DOHH2 (cell line): ENCODE measurements around the gene UBE2S.

Experiments used
- H3F3A ChIP-seq: fragments of 200-600 bp; sonication (generic), shearing (Covaris generic); 2 replicates; pipeline ENCODE4 v1.6.0; 2016; ENCODE audit warnings: antibody characterized with exemption, mild to moderate bottlenecking; ENCODE audit not compliant: control insufficient read depth, insufficient read depth
- H3K27ac ChIP-seq: fragments of 200-600 bp; sonication (generic); 2 replicates; pipeline ENCODE4 v1.5.1; 2014; ENCODE audit warnings: low read depth, mild to moderate bottlenecking, low read length, moderate library complexity
- H3K27me3 ChIP-seq: fragments of 200-600 bp; sonication (generic); 2 replicates; pipeline ENCODE4 v1.6.1; 2014; ENCODE audit warnings: mild to moderate bottlenecking, low read length, mixed read lengths; ENCODE audit not compliant: control insufficient read depth
- H3K36me3 ChIP-seq: fragments of 200-600 bp; sonication (generic); 2 replicates; pipeline ENCODE4 v1.6.1; 2014; ENCODE audit warnings: mild to moderate bottlenecking, low read length, moderate library complexity, mixed read lengths; ENCODE audit not compliant: control insufficient read depth
- H3K4me1 ChIP-seq: fragments of 200-600 bp; sonication (generic); 2 replicates; pipeline ENCODE4 v1.6.1; 2014; ENCODE audit warnings: mild to moderate bottlenecking, low read length, mixed read lengths; ENCODE audit not compliant: control insufficient read depth
- H3K4me2 ChIP-seq: fragments of 200-600 bp; sonication (generic); 2 replicates; pipeline ENCODE4 v1.6.0; 2014; ENCODE audit warnings: mild to moderate bottlenecking, low read length, moderate library complexity
- H3K4me3 ChIP-seq: fragments of 200-600 bp; sonication (generic); 2 replicates; pipeline ENCODE4 v1.5.1; 2014; ENCODE audit warnings: mild to moderate bottlenecking, low read length, mixed read lengths
- H3K79me2 ChIP-seq: fragments of 200-600 bp; sonication (generic); 2 replicates; pipeline ENCODE4 v1.6.1; 2014; ENCODE audit warnings: mild to moderate bottlenecking, low read length, mixed read lengths; ENCODE audit not compliant: control insufficient read depth
- H3K9me2 ChIP-seq: fragments of 200-600 bp; sonication (generic); replicated peaks from 2 replicates; pipeline ENCODE4 v1.6.1; 2014; ENCODE audit warnings: mild to moderate bottlenecking, low read length, mixed read lengths; ENCODE audit not compliant: control insufficient read depth
- H3K9me3 ChIP-seq: fragments of 200-600 bp; sonication (generic); 2 replicates; pipeline ENCODE4 v1.6.1; 2014; ENCODE audit warnings: antibody characterized with exemption, low read length, mixed read lengths; ENCODE audit not compliant: control insufficient read depth, insufficient read depth
- H4K20me1 ChIP-seq: fragments of 200-600 bp; sonication (generic); 2 replicates; pipeline ENCODE4 v1.6.0; 2014; ENCODE audit warnings: low read depth, mild to moderate bottlenecking, antibody characterized with exemption, low read length, moderate library complexity; ENCODE audit not compliant: control insufficient read depth, insufficient read depth
- CTCF ChIP-seq: fragments of 200-600 bp; sonication (generic); IDR thresholded peaks from one replicate; pipeline ENCODE4 v1.5.1; 2014; ENCODE audit warnings: antibody characterized with exemption, mild to moderate bottlenecking, low read depth, low read length; ENCODE audit not compliant: poor library complexity, severe bottlenecking
- EZH2phosphoT487 ChIP-seq: fragments of 200-600 bp; sonication (generic); IDR thresholded peaks from 2 replicates; pipeline ENCODE4 v1.6.1; 2017; ENCODE audit warnings: borderline replicate concordance, mild to moderate bottlenecking, antibody characterized with exemption, low read length, moderate library complexity, mixed read lengths

Gene UBE2S

GRCh38 chr19:55358493-55358892, 49.1 kb downstream of the UBE2S start:
- no peaks in the 10 kb centered on the region for H3K79me2 ChIP-seq
- no peaks in the 10 kb centered on the region for H4K20me1 ChIP-seq
- no peaks in the 10 kb centered on the region for H3K9me2 ChIP-seq
- no peak overlapping the region for H3K4me3 ChIP-seq
- no peaks in the 10 kb centered on the region for H3K36me3 ChIP-seq
- TF ChIP-seq CTCF (no peak), EZH2phosphoT487 (no peak)
- peaks cover 8% of the 10 kb centered on the region for H3K4me1 ChIP-seq
- H3K4me2 ChIP-seq: no peak overlapping the region
- no peaks in the 10 kb centered on the region for H3K9me3 ChIP-seq
- no peaks in the 10 kb centered on the region for H3F3A ChIP-seq
- H3K27me3 ChIP-seq: peaks cover 24% of the 10 kb centered on the region
- no peak overlapping the region for H3K27ac ChIP-seq

- Histone ChIP-seq H4K20me1 (no peaks in the 10 kb centered on the region), H3K4me2 (no peak overlapping the region), H3K36me3 (no peaks in the 10 kb centered on the region), H3K4me3 (no peak overlapping the region), H3K9me2 (no peaks in the 10 kb centered on the region), H3K9me3 (no peaks in the 10 kb centered on the region), H3K79me2 (no peaks in the 10 kb centered on the region), H3K27me3 (peaks cover 43% of the 10 kb centered on the region), H3F3A (no peaks in the 10 kb centered on the region), H3K27ac (no peak overlapping the region), H3K4me1 (peaks cover 11% of the 10 kb centered on the region)
- TF ChIP-seq CTCF: no peak
Measured at GRCh38 chr19:55355213-55355821, 52.3 kb downstream of the UBE2S start.

GRCh38 chr19:55354698-55355212, 52.8 kb downstream of the UBE2S start, which contains the start of gene COX6B2:
Gene COX6B2, minus strand, starts transcription at chr19:55354719. Its CDS starts 198 bp downstream, at chr19:55354521.
- no peak for TF ChIP-seq EZH2phosphoT487
- TF ChIP-seq CTCF: no peak
- H3K9me3 ChIP-seq: no peaks in the 10 kb centered on the region
- no peak within 1 kb of the TSS for H3K27ac ChIP-seq
- no peaks in the 10 kb centered on the region for H3F3A ChIP-seq
- no peaks in the 10 kb centered on the region for H3K36me3 ChIP-seq
- peaks cover 43% of the 10 kb centered on the region for H3K27me3 ChIP-seq
- H3K79me2 ChIP-seq: no peaks in the 10 kb centered on the region
- H3K9me2 ChIP-seq: no peaks in the 10 kb centered on the region
- peak within 1 kb of the TSS; percentile 56 for H3K4me3 ChIP-seq
- H4K20me1 ChIP-seq: no peaks in the 10 kb centered on the region
- H3K4me1 ChIP-seq: peaks cover 11% of the 10 kb centered on the region
- H3K4me2 ChIP-seq: peak within 1 kb of the TSS; percentile 56
